ENCODE measurements around the gene NLRP7. TPM values are rescaled to one million over a fixed set of nuclear protein-coding genes. Genes with fewer than 3 reads are reported as not detected.
A peak's percentile ranks its signal among the peaks of the same experiment; 100 is the strongest.

The NLRP7 gene
- total and polyA plus RNA-seq, 11 donors: not detected

- H3K36me3 ChIP-seq: no peaks in the 10 kb centered on the region
- H3K27me3 ChIP-seq: peaks cover 0 to 60% (median 9%) of the 10 kb centered on the region in 9 donors
- H3K4me3 ChIP-seq: no peak overlapping the region
- intact Hi-C loops (cut with DNase I): loop anchor here in 1 of 10 donors (5.0 kb wide), 1 partner anchor 620 kb away; no protein-coding TSS in a partner anchor
- no peaks in the 10 kb centered on the region for H3K9me3 ChIP-seq
- no peak for DNase-seq
- no peak for ATAC-seq
- 67 to 76% (median 71%) methylated on average over 7 of the region's 7 CpGs for WGBS, 4 donors
- no peak for TF ChIP-seq CTCF (IDR thresholded peaks at IDR 0.05)
- no peak for TF ChIP-seq POLR2A (IDR thresholded peaks at IDR 0.05)
- no peak overlapping the region for H3K27ac ChIP-seq
- H3K4me1 ChIP-seq: no peaks in the 10 kb centered on the region
These were observed 64.6 kb downstream of the NLRP7 start for GRCh38 chr19:54882758-54883157.

GRCh38 chr19:54881884-54882283 lies 65.4 kb downstream of the NLRP7 start:
- no peak for TF ChIP-seq POLR2A (IDR thresholded peaks at IDR 0.05)
- TF ChIP-seq CTCF (IDR thresholded peaks at IDR 0.05): no peak
- WGBS, 4 donors: 58 to 65% (median 63%) methylated on average over 6 of the region's 6 CpGs

GRCh38 chr19:54877471-54877870 lies 69.9 kb downstream of the NLRP7 start:
- ATAC-seq (no peak), DNase-seq (no peak)
- Histone ChIP-seq H3K27me3 (peaks cover 0 to 23% (median 8%) of the 10 kb centered on the region in 9 donors), H3K4me1 (peaks cover 0 to 28% (median 0%) of the 10 kb centered on the region in 12 donors), H3K36me3 (no peaks in the 10 kb centered on the region), H3K4me3 (no peak overlapping the region), H3K9me3 (no peaks in the 10 kb centered on the region), H3K27ac (peak overlapping the region in 1 of 12 donors; percentile 62)
- no peak for TF ChIP-seq CTCF (IDR thresholded peaks at IDR 0.05)
- no peak for TF ChIP-seq POLR2A (IDR thresholded peaks at IDR 0.05)
- intact Hi-C loops (cut with DNase I): no loop called here
- 56 to 67% (median 60%) methylated on average over 3 of the region's 3 CpGs for WGBS, 4 donors

More at GRCh38 chr19:54881884-54882283, 65.4 kb downstream of the NLRP7 start:
- ATAC-seq (no peak), DNase-seq (no peak)
- no peak overlapping the region for H3K4me3 ChIP-seq
- H3K4me1 ChIP-seq: peaks cover 0 to 5% (median 0%) of the 10 kb centered on the region in 12 donors
- intact Hi-C loops (cut with DNase I): loop anchor here in 1 of 10 donors (5.0 kb wide), 1 partner anchor 620 kb away; no protein-coding TSS in a partner anchor
- H3K27ac ChIP-seq: no peak overlapping the region
- no peaks in the 10 kb centered on the region for H3K36me3 ChIP-seq
- H3K9me3 ChIP-seq: no peaks in the 10 kb centered on the region
- H3K27me3 ChIP-seq: peaks cover 0 to 54% (median 9%) of the 10 kb centered on the region in 9 donors

- TF ChIP-seq CTCF (IDR thresholded peaks at IDR 0.05) (no peak), POLR2A (IDR thresholded peaks at IDR 0.05) (no peak)
- H3K4me1 ChIP-seq: peaks cover 0 to 28% (median 0%) of the 10 kb centered on the region in 12 donors
- peak overlapping the region in 1 of 12 donors; percentile 41 for H3K4me3 ChIP-seq
- no peaks in the 10 kb centered on the region for H3K36me3 ChIP-seq
- ATAC-seq (peak in 2 of 4 donors; percentile 34 to 66), DNase-seq (no peak)
- H3K27me3 ChIP-seq: peaks cover 0 to 9% (median 0%) of the 10 kb centered on the region in 9 donors
- H3K9me3 ChIP-seq: no peaks in the 10 kb centered on the region
- H3K27ac ChIP-seq: peak overlapping the region in 1 of 12 donors; percentile 22
- intact Hi-C loops (cut with DNase I): no loop called here
- WGBS, 4 donors: 44 to 49% (median 48%) methylated on average over 2 of the region's 2 CpGs
These were observed 71.8 kb downstream of the NLRP7 start for GRCh38 chr19:54875506-54875905.
